ENCODE results near the gene PIPOX. TPM values are rescaled to one million over a fixed set of nuclear protein-coding genes. Genes with fewer than 3 reads are reported as not detected.

The PIPOX gene
- total RNA-seq, 1 donor from 2014 or later: 1.4 TPM

DNA sequence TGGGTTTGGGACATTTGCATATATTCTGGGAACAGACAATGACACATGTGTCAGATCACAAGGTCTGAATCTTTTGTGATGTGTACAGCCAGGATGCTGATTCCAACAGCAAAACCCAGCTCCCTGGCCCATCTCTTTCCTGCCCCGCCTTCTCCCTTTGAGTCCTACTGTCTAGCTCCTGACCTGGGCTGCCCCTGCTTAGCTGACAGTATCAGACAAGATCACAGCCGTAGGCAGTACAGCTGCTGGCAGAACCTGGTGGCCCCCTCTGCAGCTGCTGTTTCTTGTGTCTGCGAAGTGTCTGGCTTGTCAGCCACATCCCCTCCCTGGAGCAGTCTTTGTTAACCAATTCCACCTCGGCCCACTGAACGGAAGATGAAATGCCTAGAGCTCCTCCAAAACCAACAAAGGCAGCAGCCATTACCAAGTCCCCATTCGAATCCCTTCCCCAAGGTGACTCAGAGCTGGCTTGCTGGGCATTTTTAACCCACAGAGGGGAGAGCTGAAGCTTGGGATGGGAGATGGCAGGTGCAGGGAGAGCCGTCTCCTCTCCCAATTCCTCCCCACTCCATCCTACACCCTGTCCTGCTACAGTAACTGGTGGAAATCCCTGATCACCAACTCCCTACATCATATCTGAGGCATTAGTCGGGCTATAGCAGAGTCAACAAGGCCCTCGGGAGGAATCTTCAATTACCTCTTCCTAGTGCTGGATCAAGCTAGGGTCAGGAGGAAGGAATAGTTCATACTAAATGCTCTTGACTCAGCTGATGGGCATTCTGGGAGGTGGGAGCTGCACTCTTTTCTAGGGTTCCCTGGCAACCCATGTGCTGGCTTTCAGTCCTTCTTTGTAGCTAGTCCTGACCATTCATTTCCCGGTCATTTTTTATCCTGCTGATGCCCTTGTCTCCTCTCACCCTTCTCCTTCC, 5.8 kb downstream of the PIPOX start:
- Mint-ChIP-seq H3K4me1 (peaks cover 2% of the 10 kb centered on the region), H3K36me3 (ENCODE audit: low read depth) (no peaks in the 10 kb centered on the region), H3K4me3 (no peak overlapping the region), H3K9me3 (no peaks in the 10 kb centered on the region), H3K27me3 (peaks cover 16% of the 10 kb centered on the region), H3K27ac (no peak overlapping the region)
- intact Hi-C loops (cut with micrococcal nuclease): no loop called here
- DNase-seq: peak; percentile 56

DNA sequence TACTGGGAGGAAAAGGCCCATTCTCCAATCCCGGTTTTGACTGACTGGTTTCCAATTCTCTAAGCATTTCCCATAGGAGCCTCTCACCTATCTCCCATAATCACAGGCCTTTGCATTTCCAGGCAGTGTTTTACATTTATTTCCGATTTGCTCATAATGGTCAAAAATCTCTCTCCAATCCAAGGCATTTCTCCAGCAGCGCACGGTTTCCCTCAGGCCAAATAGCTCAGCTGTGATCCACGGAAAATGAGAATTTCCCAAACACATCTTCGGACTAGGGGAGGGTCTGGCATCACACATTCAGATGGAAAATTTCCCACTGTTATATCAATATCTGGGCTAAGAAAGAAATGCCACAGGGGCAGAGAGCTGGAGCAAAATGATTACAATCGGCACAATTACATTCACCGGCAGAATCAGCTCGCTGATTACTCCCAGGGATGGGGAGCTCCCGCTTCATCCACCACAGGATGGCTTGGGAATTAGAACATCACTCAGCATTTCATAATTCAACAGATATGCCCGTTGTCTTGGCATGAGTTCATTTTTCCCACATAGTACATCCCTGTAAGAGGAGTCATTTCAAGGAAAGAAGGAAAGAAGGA, 6.7 kb downstream of the PIPOX start:
- Mint-ChIP-seq H3K4me1 (peaks cover 2% of the 10 kb centered on the region), H3K36me3 (ENCODE audit: low read depth) (no peaks in the 10 kb centered on the region), H3K4me3 (no peak overlapping the region), H3K27me3 (peaks cover 16% of the 10 kb centered on the region), H3K9me3 (no peaks in the 10 kb centered on the region), H3K27ac (no peak overlapping the region)
- DNase-seq: no peak
- intact Hi-C loops (cut with micrococcal nuclease): no loop called here

DNA sequence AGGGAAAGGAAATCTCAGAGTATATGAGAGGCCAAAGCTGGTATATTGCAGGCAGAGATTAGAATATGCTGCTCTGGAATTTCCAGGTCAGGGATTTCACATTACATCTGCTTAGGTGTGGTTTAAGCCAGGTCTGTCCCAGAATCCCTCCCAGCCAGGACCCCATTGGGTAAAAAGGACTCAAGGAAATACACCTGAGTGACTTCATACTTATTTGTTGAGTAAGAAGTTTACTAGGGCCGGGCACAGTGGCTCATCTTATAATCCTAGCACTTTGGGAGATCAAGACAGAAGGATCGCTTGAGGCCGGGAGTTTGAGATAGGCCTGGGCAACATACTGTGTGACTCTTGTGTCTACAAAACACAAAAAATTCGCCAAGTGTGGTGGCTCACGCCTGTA, 7.2 kb downstream of the PIPOX start:
- intact Hi-C loops (cut with micrococcal nuclease): no loop called here
- Mint-ChIP-seq H3K27me3 (peaks cover 16% of the 10 kb centered on the region), H3K9me3 (no peaks in the 10 kb centered on the region), H3K4me3 (no peak overlapping the region), H3K27ac (no peak overlapping the region), H3K36me3 (ENCODE audit: low read depth) (no peaks in the 10 kb centered on the region), H3K4me1 (peaks cover 2% of the 10 kb centered on the region)
- DNase-seq: no peak

DNA sequence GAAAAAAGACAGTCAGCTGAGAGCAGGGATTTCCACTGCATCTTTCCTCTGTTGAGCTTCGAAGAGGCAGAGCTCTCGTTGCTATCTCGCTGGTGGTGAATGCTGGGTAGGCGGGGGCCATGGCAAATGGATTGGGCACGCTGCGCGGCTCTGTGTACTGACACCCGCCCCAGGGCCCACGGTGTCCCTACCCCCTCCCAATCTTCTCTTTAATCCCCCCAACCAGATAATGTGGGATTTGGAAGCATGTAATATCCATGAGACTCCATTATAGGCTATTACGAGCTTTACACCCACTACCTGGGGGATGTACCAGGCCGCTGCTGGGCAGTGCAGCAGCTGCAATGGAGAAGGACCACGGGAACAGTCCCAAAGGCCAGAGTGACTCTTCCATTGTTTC, 8.3 kb downstream of the PIPOX start:
- Mint-ChIP-seq H3K9me3 (no peaks in the 10 kb centered on the region), H3K36me3 (ENCODE audit: low read depth) (no peaks in the 10 kb centered on the region), H3K27me3 (peaks cover 18% of the 10 kb centered on the region), H3K4me3 (no peak overlapping the region), H3K4me1 (no peaks in the 10 kb centered on the region), H3K27ac (no peak overlapping the region)
- no peak for DNase-seq
- intact Hi-C loops (cut with micrococcal nuclease): no loop called here

DNA sequence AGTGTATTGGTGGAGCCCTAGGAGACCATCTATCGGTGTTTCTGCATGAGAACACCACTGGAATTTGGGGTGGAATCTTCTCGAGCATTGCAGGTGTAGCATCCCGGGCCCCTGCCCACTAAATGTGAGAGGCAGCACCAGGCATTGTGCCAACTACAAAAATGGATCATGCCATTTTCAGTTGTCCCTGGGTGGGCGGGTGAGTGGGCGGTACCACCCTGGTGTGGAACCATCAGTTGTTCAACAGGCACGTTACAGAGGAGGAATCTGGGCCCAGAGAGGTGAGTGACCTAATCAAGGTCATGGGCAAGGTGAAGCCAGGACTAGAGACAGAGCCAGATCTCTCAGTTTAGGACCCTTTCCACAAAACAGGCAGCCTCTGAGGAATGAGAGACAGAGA, 8.8 kb downstream of the PIPOX start:
- no peak for DNase-seq
- intact Hi-C loops (cut with micrococcal nuclease): no loop called here
- Mint-ChIP-seq H3K9me3 (no peaks in the 10 kb centered on the region), H3K4me1 (no peaks in the 10 kb centered on the region), H3K27ac (no peak overlapping the region), H3K27me3 (peaks cover 14% of the 10 kb centered on the region), H3K4me3 (no peak overlapping the region), H3K36me3 (ENCODE audit: low read depth) (no peaks in the 10 kb centered on the region)

DNA sequence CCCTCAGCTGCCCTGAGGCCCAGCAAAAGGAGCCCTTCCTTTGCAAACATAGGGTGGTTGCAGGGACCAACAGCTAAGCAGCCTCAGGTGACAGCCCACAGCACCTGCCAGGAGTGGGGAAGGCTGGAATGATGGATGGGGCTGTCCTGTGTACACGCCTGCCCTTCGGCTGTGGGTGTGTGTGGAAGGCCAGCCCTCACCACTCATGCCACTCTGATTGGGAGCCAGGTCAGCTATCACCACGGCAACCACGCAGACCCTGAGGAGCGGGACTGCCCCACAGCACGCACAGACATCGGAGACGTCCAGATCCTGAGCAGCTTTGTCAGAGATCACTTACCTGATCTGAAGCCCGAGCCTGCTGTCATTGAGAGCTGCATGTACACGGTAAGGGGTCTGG, 11.9 kb downstream of the PIPOX start:
- Mint-ChIP-seq H3K27ac (no peak overlapping the region), H3K4me1 (no peaks in the 10 kb centered on the region), H3K27me3 (peaks cover 3% of the 10 kb centered on the region), H3K9me3 (no peaks in the 10 kb centered on the region), H3K36me3 (ENCODE audit: low read depth) (no peaks in the 10 kb centered on the region), H3K4me3 (no peak overlapping the region)
- intact Hi-C loops (cut with micrococcal nuclease): no loop called here
- no peak for DNase-seq

DNA sequence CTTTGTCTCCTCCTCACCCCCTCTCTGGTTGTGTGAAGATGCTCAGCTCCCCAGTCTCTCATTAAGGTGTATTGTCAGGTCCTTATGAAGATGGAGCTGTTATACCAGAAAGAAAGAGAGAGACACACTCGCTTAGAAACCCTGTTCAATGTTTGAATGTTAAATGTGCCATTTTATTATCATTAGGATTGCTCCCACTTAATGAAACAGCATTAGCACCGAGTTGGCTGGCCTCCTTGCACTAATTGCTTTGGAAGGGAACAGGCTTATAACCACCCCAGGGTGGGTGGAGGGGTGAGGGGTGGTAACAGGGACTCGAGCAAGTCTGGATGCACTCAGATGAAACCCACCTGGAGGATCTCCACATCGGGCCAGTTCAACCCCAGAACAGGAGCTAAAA, 14.4 kb downstream of the PIPOX start:
- Mint-ChIP-seq H3K27me3 (peaks cover 1% of the 10 kb centered on the region), H3K4me3 (no peak overlapping the region), H3K9me3 (no peaks in the 10 kb centered on the region), H3K27ac (no peak overlapping the region), H3K4me1 (no peaks in the 10 kb centered on the region), H3K36me3 (ENCODE audit: low read depth) (no peaks in the 10 kb centered on the region)
- intact Hi-C loops (cut with micrococcal nuclease): no loop called here
- DNase-seq: no peak

DNA sequence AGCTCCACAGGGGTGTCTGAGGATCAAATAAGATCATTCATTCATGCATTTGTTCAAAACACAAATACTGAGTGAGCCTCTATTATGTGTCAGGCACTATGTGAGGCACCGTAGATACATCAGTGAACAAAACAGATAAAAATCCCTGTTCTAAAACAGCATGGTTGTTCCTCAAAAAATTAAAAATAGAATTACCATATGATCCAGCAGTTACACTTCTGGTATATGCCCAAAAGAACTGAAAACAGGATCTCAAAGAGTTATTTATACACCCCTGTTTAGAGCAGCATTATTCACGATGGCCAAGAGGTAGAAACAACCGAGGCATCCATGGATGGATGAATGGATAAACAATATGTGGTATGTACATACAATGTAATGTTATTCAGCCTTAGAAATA, 15.4 kb downstream of the PIPOX start:
- intact Hi-C loops (cut with micrococcal nuclease): no loop called here
- Mint-ChIP-seq H3K36me3 (ENCODE audit: low read depth) (no peaks in the 10 kb centered on the region), H3K27me3 (peaks cover 1% of the 10 kb centered on the region), H3K27ac (no peak overlapping the region), H3K9me3 (no peaks in the 10 kb centered on the region), H3K4me3 (no peak overlapping the region), H3K4me1 (no peaks in the 10 kb centered on the region)
- DNase-seq: no peak

DNA sequence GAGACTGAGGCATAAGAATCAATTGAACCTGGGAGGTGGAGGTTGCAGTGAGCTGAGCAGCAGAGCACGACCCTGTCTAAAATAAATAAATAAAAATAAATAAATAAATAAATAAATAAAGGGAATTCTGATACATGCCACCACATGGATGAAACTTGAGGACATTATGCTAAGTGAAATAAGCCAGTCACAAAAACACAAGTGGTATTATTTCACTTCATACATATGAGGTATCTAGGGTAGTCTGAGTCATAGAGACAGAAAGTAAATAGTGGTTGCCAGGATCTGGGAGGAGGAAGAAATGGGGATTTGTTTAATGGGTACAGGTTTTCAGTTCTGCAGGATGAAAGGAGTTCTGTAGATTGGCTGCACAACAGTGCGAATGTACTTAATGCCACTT, 16.3 kb downstream of the PIPOX start:
- Mint-ChIP-seq H3K4me1 (no peaks in the 10 kb centered on the region), H3K9me3 (no peaks in the 10 kb centered on the region), H3K27ac (no peak overlapping the region), H3K36me3 (ENCODE audit: low read depth) (no peaks in the 10 kb centered on the region), H3K4me3 (no peak overlapping the region), H3K27me3 (peaks cover 1% of the 10 kb centered on the region)
- intact Hi-C loops (cut with micrococcal nuclease): no loop called here
- DNase-seq: no peak

DNA sequence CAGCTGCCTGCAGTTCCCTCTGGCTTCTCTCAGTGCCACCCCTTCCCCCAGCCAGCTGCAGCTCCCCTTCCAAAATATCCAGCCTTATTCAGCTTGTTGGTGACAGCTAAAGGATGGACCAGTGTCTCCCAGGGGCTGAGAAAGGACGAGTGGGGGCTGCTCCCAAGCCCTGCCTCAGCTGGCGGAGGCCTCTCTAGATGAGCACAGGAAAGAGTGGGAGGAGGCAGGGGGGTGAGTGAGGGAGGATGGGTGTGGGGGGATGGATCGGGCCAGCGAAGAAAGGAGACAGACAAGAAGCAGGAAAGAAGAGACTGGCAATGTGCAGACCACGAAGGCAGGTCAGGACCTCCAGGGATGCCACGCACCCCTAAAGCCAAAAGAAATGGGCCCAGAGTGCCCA, 17.5 kb downstream of the PIPOX start:
- DNase-seq: no peak
- Mint-ChIP-seq H3K9me3 (no peaks in the 10 kb centered on the region), H3K4me3 (no peak overlapping the region), H3K27ac (no peak overlapping the region), H3K27me3 (peaks cover 1% of the 10 kb centered on the region), H3K4me1 (no peaks in the 10 kb centered on the region), H3K36me3 (ENCODE audit: low read depth) (no peaks in the 10 kb centered on the region)
- intact Hi-C loops (cut with micrococcal nuclease): no loop called here

DNA sequence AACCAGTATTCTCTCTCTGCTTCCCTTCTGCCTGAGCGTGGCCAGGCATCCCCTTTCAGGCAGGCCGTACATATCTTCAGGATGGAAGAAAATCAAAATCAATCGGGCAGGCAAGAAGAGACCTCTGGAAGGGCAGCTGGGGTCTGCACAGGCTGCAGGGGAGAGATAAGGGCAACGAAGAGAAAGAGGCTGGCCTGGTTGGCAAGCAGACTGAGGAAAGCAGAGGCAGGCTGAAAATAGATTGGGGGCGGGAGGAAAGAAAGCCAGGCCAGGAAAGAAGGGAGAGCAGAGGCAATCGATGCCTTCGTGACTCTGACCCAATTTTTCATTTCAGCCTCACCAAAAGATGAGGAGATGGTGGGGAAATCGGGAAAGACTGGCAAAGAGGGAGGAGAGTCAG, 18.1 kb downstream of the PIPOX start:
- intact Hi-C loops (cut with micrococcal nuclease): no loop called here

DNA sequence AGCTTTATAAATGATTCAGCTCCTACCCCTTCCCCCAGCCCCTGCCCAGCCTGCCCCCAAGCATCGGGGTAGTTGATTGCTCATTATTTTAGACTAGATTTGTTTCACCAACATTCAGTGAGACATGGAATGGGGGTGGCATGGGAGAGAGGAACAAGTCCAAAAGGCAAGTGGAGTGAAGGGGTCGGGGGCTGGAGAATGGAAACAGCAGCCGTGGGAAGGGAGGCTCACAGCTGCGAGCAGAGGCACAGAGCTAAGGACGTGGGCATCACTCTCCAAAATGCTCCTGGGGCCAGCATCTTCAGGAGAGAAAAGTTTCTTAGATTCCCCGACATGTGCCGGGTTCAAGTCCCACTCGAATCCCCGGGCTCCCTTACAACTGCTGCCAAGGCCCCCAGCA, 19.3 kb downstream of the PIPOX start:
- H3K27ac Mint-ChIP-seq: no peak overlapping the region
- intact Hi-C loops (cut with micrococcal nuclease): no loop called here
- no peak overlapping the region for H3K4me3 Mint-ChIP-seq
- H3K9me3 Mint-ChIP-seq: no peaks in the 10 kb centered on the region
- no peaks in the 10 kb centered on the region for H3K36me3 Mint-ChIP-seq (ENCODE audit: low read depth)
- H3K4me1 Mint-ChIP-seq: no peaks in the 10 kb centered on the region
- no peak for DNase-seq
- no peaks in the 10 kb centered on the region for H3K27me3 Mint-ChIP-seq

More for the DNA sequence above, 18.1 kb downstream of the PIPOX start:
- no peaks in the 10 kb centered on the region for H3K4me1 Mint-ChIP-seq
- H3K27ac Mint-ChIP-seq: no peak overlapping the region
- H3K9me3 Mint-ChIP-seq: no peaks in the 10 kb centered on the region
- H3K4me3 Mint-ChIP-seq: no peak overlapping the region
- H3K36me3 Mint-ChIP-seq (ENCODE audit: low read depth): no peaks in the 10 kb centered on the region
- DNase-seq: no peak
- H3K27me3 Mint-ChIP-seq: no peaks in the 10 kb centered on the region

DNA sequence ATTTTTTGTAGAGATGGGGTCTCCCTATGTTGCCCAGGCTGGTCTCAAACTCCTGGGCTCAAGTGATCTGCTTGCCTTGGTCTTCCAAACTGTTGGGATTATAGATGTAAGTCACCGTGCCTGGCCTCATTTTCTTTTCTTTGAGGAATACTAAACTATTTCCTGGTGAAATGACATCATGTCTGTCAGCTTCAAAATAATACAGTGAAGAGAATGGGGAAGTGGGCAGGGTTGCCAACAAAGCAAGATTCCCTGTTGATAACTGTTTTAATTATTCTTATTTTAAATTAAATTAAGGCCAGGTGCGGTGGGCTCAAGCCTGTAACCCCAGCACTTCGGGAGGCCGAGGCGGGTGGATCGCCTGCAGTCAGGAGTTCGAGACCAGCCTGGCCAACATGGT, 21.1 kb downstream of the PIPOX start:
- no peaks in the 10 kb centered on the region for H3K36me3 Mint-ChIP-seq (ENCODE audit: low read depth)
- H3K9me3 Mint-ChIP-seq: no peaks in the 10 kb centered on the region
- H3K4me3 Mint-ChIP-seq: no peak overlapping the region
- H3K27me3 Mint-ChIP-seq: no peaks in the 10 kb centered on the region
- H3K4me1 Mint-ChIP-seq: no peaks in the 10 kb centered on the region
- H3K27ac Mint-ChIP-seq: no peak overlapping the region
- DNase-seq: no peak
- intact Hi-C loops (cut with micrococcal nuclease): no loop called here

DNA sequence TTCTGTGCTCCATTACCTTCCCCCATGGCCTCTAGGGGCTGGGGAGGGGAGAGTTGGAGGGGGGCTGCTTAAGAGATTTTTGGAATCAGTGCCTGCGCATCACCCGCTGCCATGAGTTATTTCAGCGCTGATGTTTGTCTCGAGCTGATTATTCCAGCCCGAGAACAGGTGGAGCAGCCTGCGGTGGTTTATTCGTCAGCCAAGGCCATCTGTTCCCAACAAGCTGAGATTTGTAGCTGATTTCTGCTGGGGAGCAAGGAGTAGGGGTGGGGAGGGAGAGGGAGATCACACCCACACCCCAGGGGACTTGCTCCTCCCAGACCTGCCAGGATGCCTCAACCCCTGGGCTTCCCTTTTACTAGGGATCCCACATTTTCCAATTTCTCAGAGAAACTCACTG, 23.1 kb downstream of the PIPOX start:
- no peak overlapping the region for H3K4me3 Mint-ChIP-seq
- no peaks in the 10 kb centered on the region for H3K27me3 Mint-ChIP-seq
- H3K36me3 Mint-ChIP-seq (ENCODE audit: low read depth): no peaks in the 10 kb centered on the region
- DNase-seq: no peak
- intact Hi-C loops (cut with micrococcal nuclease): no loop called here
- no peaks in the 10 kb centered on the region for H3K4me1 Mint-ChIP-seq
- H3K9me3 Mint-ChIP-seq: no peaks in the 10 kb centered on the region
- no peak overlapping the region for H3K27ac Mint-ChIP-seq

Measured in activated CD4-positive, alpha-beta T cell treated with anti-CD3 and anti-CD28 coated beads, Interleukin-2, amount 10 ng/mL, durations not matched to agents 24 days and 14 days (primary cell).